ENCODE data around the gene YTHDC2. TPM values are rescaled to one million over a fixed set of nuclear protein-coding genes. Genes with fewer than 3 reads are reported as not detected.

YTHDC2 gene
- total and polyA plus RNA-seq, 10 of the 15 experiments (the other 5 are each of a cell fraction or from before 2014, with no cell fraction given): 3.8 to 25.8 (median 16.4) TPM

GRCh38 chr5:113487781-113488644 is 25.5 kb upstream of the YTHDC2 start, which contains the start of gene MCC:
Gene MCC (minus strand): TSS chr5:113488453.
- intact Hi-C loops (cut with micrococcal nuclease; ENCODE audit: unreplicated experiment): no loop called here
- no TSS peak for BruUV-seq (replicated peaks)

GRCh38 chr5:113488645-113489184 is 24.8 kb upstream of the YTHDC2 start:
- Histone ChIP-seq H3K27ac (ENCODE audit: control insufficient read depth, insufficient read depth) (no peak overlapping the region), H3K4me3 (peak overlapping the region; percentile 57; the same call in 1 of the 2 replicates), H3K9me3 (replicated peaks; ENCODE audit: control insufficient read depth, insufficient read depth, low read length) (peaks cover 7% of the 10 kb centered on the region), H3K36me3 (ENCODE audit: control insufficient read depth in 2 of 2, insufficient read depth in 2 of 2, low read length in 1 of 2) (no peaks in the 10 kb centered on the region), H3K79me2 (ENCODE audit: control insufficient read depth, insufficient read depth, low read length) (no peaks in the 10 kb centered on the region), H3K27me3 (replicated peaks in 1 of 2; ENCODE audit: control insufficient read depth in 2 of 2, insufficient read depth in 2 of 2, low read length in 1 of 2) (peaks cover 11 to 14% of the 10 kb centered on the region in 2 experiments; a peak in 3 of 4 replicates), H3K9ac (ENCODE audit: control insufficient read depth, insufficient read depth, low read length) (no peak overlapping the region), H3K4me1 (ENCODE audit: control insufficient read depth, insufficient read depth, low read length) (0 out of 2 replicates have a peak, but pooled peaks cover 3% of the 10 kb centered on the region), H3K4me2 (ENCODE audit: control insufficient read depth, insufficient read depth) (peak overlapping the region; percentile 77), H2AFZ (ENCODE audit: control insufficient read depth, low read depth, low read length) (peak overlapping the region; percentile 29), H4K20me1 (ENCODE audit: control insufficient read depth, insufficient read depth) (no peaks in the 10 kb centered on the region)
- intact Hi-C loops (cut with micrococcal nuclease; ENCODE audit: unreplicated experiment) (no loop called here), in situ Hi-C loops (cut with MboI) (no loop called here)
- FAIRE-seq (no peak), ATAC-seq (no peak), DNase-seq (ENCODE audit: low read depth, low spot score) (no peak)
- BruUV-seq (replicated peaks): no TSS peak
- WGBS (ENCODE audit: insufficient coverage, insufficient replicate concordance, low lambda C conversion rate, missing lambda C conversion rate): 35% methylated on average over 20 of the region's 20 CpGs
- ChIA-PET CTCF (no interaction called here), POLR2A (no interaction called here), SMC1A (ENCODE audit: uncharacterized antibody, unreplicated experiment) (no interaction called here), RAD21 (ENCODE audit: unreplicated experiment) (no interaction called here)
- TF ChIP-seq E4F1 (IDR thresholded peaks at IDR 0.05; ENCODE audit: borderline replicate concordance, partially characterized antibody): no peak
- TF ChIP-seq E2F4 (IDR thresholded peaks at IDR 0.05; ENCODE audit: low read depth, low read length): no peak
- no peak for TF ChIP-seq IRF5 (IDR thresholded peaks at IDR 0.05; ENCODE audit: borderline replicate concordance)
- TF ChIP-seq EED (IDR thresholded peaks at IDR 0.05; ENCODE audit: low read depth): no peak
- TF ChIP-seq FOS (IDR thresholded peaks at IDR 0.05; ENCODE audit: borderline replicate concordance, extremely low read depth, insufficient read length): no peak
- TF ChIP-seq HSF1 (IDR thresholded peaks at IDR 0.05; ENCODE audit: low read depth, low read length): no peak

More at GRCh38 chr5:113487781-113488644, 25.5 kb upstream of the YTHDC2 start, which contains the start of gene MCC:
- 0 out of 2 replicates have a peak, but pooled peaks cover 3% of the 10 kb centered on the region for H3K4me1 ChIP-seq (ENCODE audit: control insufficient read depth, insufficient read depth, low read length)
- peaks cover 11 to 14% of the 10 kb centered on the region in 2 experiments; a peak in 3 of 4 replicates for H3K27me3 ChIP-seq (replicated peaks in 1 of 2; ENCODE audit: control insufficient read depth in 2 of 2, insufficient read depth in 2 of 2, low read length in 1 of 2)
- peak; percentile 18; the same call in 2 of the 3 replicates for ATAC-seq
- no peaks in the 10 kb centered on the region for H3K36me3 ChIP-seq (ENCODE audit: control insufficient read depth in 2 of 2, insufficient read depth in 2 of 2, low read length in 1 of 2)
- no peak for DNase-seq (ENCODE audit: low read depth, low spot score)
- 0 out of 2 replicates have a peak, but pooled peaks have one; percentile 23 for TF ChIP-seq YY1 (IDR thresholded peaks at IDR 0.05; ENCODE audit: low read depth, low read length)
- TF ChIP-seq SUPT20H (IDR thresholded peaks at IDR 0.05; ENCODE audit: borderline replicate concordance, control insufficient read depth, low read depth, low read length): no peak
- peak within 1 kb of the TSS; percentile 77 for H3K4me2 ChIP-seq (ENCODE audit: control insufficient read depth, insufficient read depth)
- FAIRE-seq: no peak
- no peaks in the 10 kb centered on the region for H4K20me1 ChIP-seq (ENCODE audit: control insufficient read depth, insufficient read depth)
- peak within 1 kb of the TSS; percentile 57; the same call in 1 of the 2 replicates for H3K4me3 ChIP-seq
- CTCF ChIA-PET: no interaction called here
- no peak within 1 kb of the TSS for H3K27ac ChIP-seq (ENCODE audit: control insufficient read depth, insufficient read depth)
- peak within 1 kb of the TSS; percentile 29 for H2AFZ ChIP-seq (ENCODE audit: control insufficient read depth, low read depth, low read length)
- POLR2A ChIA-PET: no interaction called here
- RAD21 ChIA-PET (ENCODE audit: unreplicated experiment): interaction anchor here (0.6 kb wide), 1 partner anchor 492 kb away, joined by 3 read pairs; no protein-coding TSS in a partner anchor
- in situ Hi-C loops (cut with MboI): no loop called here
- 27% methylated on average over 73 of the region's 86 CpGs for WGBS (ENCODE audit: insufficient coverage, insufficient replicate concordance, low lambda C conversion rate, missing lambda C conversion rate)
- H3K9ac ChIP-seq (ENCODE audit: control insufficient read depth, insufficient read depth, low read length): no peak within 1 kb of the TSS
- SMC1A ChIA-PET (ENCODE audit: uncharacterized antibody, unreplicated experiment): no interaction called here
- peaks cover 7% of the 10 kb centered on the region for H3K9me3 ChIP-seq (replicated peaks; ENCODE audit: control insufficient read depth, insufficient read depth, low read length)
- H3K79me2 ChIP-seq (ENCODE audit: control insufficient read depth, insufficient read depth, low read length): no peaks in the 10 kb centered on the region
